MM.1S (cell line): ENCODE measurements around the gene CEBPZOS.

ENCODE experiments used
- EZH2 ChIP-seq: fragments of 300-600 bp; sonication (generic); optimal IDR thresholded peaks from 2 replicates; pipeline ENCODE3; 2017; ENCODE audit warnings: low read depth, mild to moderate bottlenecking, antibody characterized with exemption, low read length, mixed read lengths
- EZH2phosphoT487 ChIP-seq: fragments of 300-600 bp; sonication (generic); IDR thresholded peaks from 2 replicates; pipeline ENCODE4 v1.6.1; 2018; ENCODE audit warnings: antibody characterized with exemption, low read length
- TF ChIP-seq, protein P1 (sequence below): fragments of 300-600 bp; sonication (generic); IDR thresholded peaks from 2 replicates; pipeline ENCODE4 v1.5.1; 2016; ENCODE audit warnings: antibody characterized with exemption, low read length, mixed read lengths

DNA sequence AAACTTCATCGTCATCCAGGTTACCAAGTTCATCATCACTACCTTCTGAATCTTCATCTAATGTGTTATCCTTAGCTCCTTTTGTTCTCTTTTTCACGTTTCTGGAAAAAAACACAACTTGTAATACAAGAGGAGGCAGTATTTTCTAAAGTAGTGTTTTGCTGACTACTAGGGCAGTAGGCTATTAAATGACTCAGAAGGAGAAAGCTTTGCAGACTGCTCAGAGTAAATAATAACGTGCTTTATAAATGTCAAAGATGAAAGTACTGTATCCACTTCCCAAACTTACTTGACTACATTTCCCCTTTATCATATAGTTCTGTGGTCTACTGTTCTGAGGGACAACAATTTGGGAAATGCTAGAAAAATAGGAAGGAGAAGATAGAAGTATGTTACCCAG lies 15.6 kb downstream of the CEBPZOS start:
- TF ChIP-seq, protein P1, sequence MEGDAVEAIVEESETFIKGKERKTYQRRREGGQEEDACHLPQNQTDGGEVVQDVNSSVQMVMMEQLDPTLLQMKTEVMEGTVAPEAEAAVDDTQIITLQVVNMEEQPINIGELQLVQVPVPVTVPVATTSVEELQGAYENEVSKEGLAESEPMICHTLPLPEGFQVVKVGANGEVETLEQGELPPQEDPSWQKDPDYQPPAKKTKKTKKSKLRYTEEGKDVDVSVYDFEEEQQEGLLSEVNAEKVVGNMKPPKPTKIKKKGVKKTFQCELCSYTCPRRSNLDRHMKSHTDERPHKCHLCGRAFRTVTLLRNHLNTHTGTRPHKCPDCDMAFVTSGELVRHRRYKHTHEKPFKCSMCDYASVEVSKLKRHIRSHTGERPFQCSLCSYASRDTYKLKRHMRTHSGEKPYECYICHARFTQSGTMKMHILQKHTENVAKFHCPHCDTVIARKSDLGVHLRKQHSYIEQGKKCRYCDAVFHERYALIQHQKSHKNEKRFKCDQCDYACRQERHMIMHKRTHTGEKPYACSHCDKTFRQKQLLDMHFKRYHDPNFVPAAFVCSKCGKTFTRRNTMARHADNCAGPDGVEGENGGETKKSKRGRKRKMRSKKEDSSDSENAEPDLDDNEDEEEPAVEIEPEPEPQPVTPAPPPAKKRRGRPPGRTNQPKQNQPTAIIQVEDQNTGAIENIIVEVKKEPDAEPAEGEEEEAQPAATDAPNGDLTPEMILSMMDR: no peak
- no peak for TF ChIP-seq EZH2
- no peak for TF ChIP-seq EZH2phosphoT487
